OCI-LY7 (cell line): ENCODE results near the gene CFAP57. TPM values are rescaled to one million over a fixed set of nuclear protein-coding genes. Genes with fewer than 3 reads are reported as not detected.

Source experiments
- BruUV-seq: library from RNA; stranded (reverse); fragments of 400-500 nt; replicated peaks from 2 replicates; lab custom pipeline; 2021; lab: Mats Ljungman, UMichigan
- CTCF ChIA-PET: fragments of 300-600 bp; sonication (Branson Sonifier 250); formaldehyde crosslinking; loops from one replicate; lab custom pipeline; 2022; ENCODE audit warnings: antibody characterized with exemption; ENCODE audit not compliant: unreplicated experiment; lab: Charles Lee
- POLR2A ChIA-PET: fragments of 300-600 bp; sonication (Branson Sonifier 250); formaldehyde crosslinking; loops from one replicate; lab custom pipeline; 2022; ENCODE audit warnings: antibody characterized with exemption; lab: Charles Lee
- DNase-seq: peaks from one replicate; pipeline ENCODE4 v3.0.0-alpha.2; 2015; ENCODE audit warnings: low spot score
- H2AFZ ChIP-seq: fragments of 200-600 bp; sonication (generic), shearing (Covaris generic); 2 replicates; pipeline ENCODE4 v1.6.1; 2014; ENCODE audit warnings: mild to moderate bottlenecking, antibody characterized with exemption, low read length, moderate library complexity
- H3K27ac ChIP-seq: fragments of 200-600 bp; sonication (generic); 2 replicates; pipeline ENCODE4 v1.5.1; 2014; ENCODE audit warnings: mixed run types, low read depth, mild to moderate bottlenecking, moderate library complexity, low read length, inconsistent platforms; ENCODE audit not compliant: poor library complexity, severe bottlenecking
- H3K36me3 ChIP-seq: fragments of 200-600 bp; sonication (generic); 2 replicates; pipeline ENCODE4 v1.6.1; 2014; ENCODE audit warnings: mild to moderate bottlenecking, antibody characterized with exemption, low read length, moderate library complexity, mixed read lengths; ENCODE audit not compliant: insufficient read depth
- H3K4me1 ChIP-seq: fragments of 200-600 bp; sonication (generic); 2 replicates; pipeline ENCODE4 v1.5.1; 2014; ENCODE audit warnings: mild to moderate bottlenecking, low read length; ENCODE audit not compliant: insufficient read depth, poor library complexity, severe bottlenecking
- H3K4me2 ChIP-seq: fragments of 200-600 bp; sonication (generic); 2 replicates; pipeline ENCODE4 v1.6.1; 2014; ENCODE audit warnings: mild to moderate bottlenecking, low read length
- H3K4me3 ChIP-seq: fragments of 200-600 bp; sonication (generic); 2 replicates; pipeline ENCODE4 v1.5.1; 2014; ENCODE audit warnings: mild to moderate bottlenecking, low read depth, low read length; ENCODE audit not compliant: poor library complexity, severe bottlenecking
- H3K79me2 ChIP-seq: fragments of 200-600 bp; sonication (generic); 2 replicates; pipeline ENCODE4 v1.6.1; 2016; ENCODE audit warnings: low read depth, mild to moderate bottlenecking, low read length, moderate library complexity, mixed read lengths; ENCODE audit not compliant: insufficient read depth
- H3K9me2 ChIP-seq: fragments of 200-600 bp; sonication (generic); 2 replicates; pipeline ENCODE4 v1.6.1; 2016; ENCODE audit warnings: mild to moderate bottlenecking, low read length, mixed read lengths; ENCODE audit not compliant: insufficient read depth
- H3K9me3 ChIP-seq: fragments of 200-600 bp; sonication (generic); 2 replicates; pipeline ENCODE4 v1.6.1; 2014; ENCODE audit warnings: mild to moderate bottlenecking, mixed run types, low read length, mixed read lengths
- H4K20me1 ChIP-seq: fragments of 200-600 bp; sonication (generic); 2 replicates; pipeline ENCODE4 v1.6.1; 2014; ENCODE audit warnings: mild to moderate bottlenecking, antibody characterized with exemption, low read length, moderate library complexity, mixed read lengths; ENCODE audit not compliant: insufficient read depth
- EZH2phosphoT487 ChIP-seq: fragments of 200-600 bp; sonication (generic); IDR thresholded peaks from 2 replicates; pipeline ENCODE4 v1.6.1; 2018; ENCODE audit warnings: low read depth, borderline replicate concordance, mild to moderate bottlenecking, mixed run types, antibody characterized with exemption, low read length, moderate library complexity, mixed read lengths
- intact Hi-C: fragments of 100-400 bp; cut with micrococcal nuclease; formaldehyde crosslinking; loops from one replicate; pipeline ENCODE4 v1.10.0; 2022; ENCODE audit not compliant: unreplicated experiment
- total RNA-seq, 2 experiments: library from RNA; depleted of rRNA in 1 of 2; stranded (reverse); fragments of >200 nt in 1 of 2; shearing (Covaris generic) in 1 of 2; gene quantifications; 2 replicates each; pipeline ENCODE4 v1.2.3, GENCODE V29; 2014 to 2022
- TF ChIP-seq, protein P1 (sequence below): fragments of 200-600 bp; sonication (generic); conservative IDR thresholded peaks from 2 replicates; pipeline ENCODE4 v1.5.1; 2014; ENCODE audit warnings: mild to moderate bottlenecking, antibody characterized with exemption, low read length, moderate library complexity, mixed read lengths

CFAP57 gene
- total RNA-seq, 2 experiments from 2014 or later = 0.17 TPM; not detected in 1

DNA sequence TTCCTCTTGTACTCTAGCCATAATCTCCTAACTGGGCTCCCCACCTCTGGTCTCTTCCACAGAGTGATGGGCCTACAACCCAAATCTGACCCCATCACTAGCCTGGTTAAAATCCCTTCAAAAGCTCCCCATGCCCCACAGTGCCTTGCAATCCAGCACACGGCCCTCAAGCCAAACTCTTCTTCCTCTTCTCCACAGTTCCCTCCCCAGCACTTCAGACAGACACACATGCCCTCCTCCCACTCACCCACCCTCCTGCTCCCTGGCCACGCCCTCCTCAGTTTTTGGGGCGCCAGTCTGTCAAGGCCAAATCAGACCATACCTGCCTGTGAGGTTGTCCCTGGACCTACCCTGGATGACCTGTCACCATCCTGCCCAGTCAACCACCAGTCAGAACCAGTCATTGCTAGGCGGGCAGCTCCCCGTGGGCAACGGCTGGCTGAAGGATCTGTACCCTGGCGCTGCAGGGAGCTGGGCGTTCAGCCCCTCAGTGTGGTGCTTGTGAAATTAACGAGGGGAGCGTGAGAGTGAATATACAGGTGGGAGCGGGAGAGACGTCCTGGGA, 112.5 kb downstream of the CFAP57 start:
- Histone ChIP-seq H3K36me3 (no peaks in the 10 kb centered on the region), H3K27ac (no peak overlapping the region), H4K20me1 (no peaks in the 10 kb centered on the region), H3K4me2 (no peak overlapping the region), H3K9me2 (no peaks in the 10 kb centered on the region), H2AFZ (no peak overlapping the region), H3K9me3 (no peaks in the 10 kb centered on the region), H3K4me1 (no peaks in the 10 kb centered on the region), H3K79me2 (no peaks in the 10 kb centered on the region), H3K4me3 (no peak overlapping the region)
- no peak for DNase-seq
- TF ChIP-seq EZH2phosphoT487 = no peak
- TF ChIP-seq, protein P1, sequence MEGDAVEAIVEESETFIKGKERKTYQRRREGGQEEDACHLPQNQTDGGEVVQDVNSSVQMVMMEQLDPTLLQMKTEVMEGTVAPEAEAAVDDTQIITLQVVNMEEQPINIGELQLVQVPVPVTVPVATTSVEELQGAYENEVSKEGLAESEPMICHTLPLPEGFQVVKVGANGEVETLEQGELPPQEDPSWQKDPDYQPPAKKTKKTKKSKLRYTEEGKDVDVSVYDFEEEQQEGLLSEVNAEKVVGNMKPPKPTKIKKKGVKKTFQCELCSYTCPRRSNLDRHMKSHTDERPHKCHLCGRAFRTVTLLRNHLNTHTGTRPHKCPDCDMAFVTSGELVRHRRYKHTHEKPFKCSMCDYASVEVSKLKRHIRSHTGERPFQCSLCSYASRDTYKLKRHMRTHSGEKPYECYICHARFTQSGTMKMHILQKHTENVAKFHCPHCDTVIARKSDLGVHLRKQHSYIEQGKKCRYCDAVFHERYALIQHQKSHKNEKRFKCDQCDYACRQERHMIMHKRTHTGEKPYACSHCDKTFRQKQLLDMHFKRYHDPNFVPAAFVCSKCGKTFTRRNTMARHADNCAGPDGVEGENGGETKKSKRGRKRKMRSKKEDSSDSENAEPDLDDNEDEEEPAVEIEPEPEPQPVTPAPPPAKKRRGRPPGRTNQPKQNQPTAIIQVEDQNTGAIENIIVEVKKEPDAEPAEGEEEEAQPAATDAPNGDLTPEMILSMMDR = no peak
- intact Hi-C loops = no loop called here
- no TSS peak for BruUV-seq
- POLR2A ChIA-PET = no interaction called here
- CTCF ChIA-PET = no interaction called here

DNA sequence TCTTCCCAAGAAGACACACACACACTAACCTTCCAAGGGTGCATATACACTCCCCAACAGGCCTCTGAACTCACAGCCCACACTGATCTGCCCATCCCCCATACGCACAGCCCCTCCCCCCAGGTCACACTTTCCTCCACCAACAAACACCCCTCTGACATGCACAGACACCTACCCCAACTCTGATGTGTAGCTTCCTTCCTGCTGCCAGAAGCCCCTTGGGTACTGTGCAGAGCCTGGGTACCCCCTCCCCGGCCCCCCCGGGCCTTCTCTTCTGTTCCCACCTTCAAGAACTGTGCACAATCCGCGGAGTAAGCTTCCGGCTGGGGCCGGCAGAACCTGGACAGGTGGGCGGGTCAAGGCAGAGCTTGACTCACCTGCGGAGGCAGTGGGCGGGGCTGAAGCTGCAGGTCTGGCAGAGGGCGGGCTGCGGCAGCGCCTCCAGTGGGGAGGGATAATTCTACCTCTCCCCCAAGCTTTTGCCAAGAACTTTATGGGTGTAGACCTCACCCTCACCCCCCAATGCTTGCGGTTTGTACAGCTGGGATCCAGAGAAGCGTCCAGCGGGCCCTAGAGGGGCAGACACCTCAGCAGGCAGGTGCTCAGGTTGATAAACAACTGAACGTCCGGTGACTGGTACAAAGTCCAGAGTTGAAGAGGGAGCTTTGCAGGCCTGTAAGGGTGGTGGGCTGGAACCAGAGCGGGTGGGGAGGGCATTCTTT, 113.3 kb downstream of the CFAP57 start, which contains the start of gene C1orf210:
Gene C1orf210, minus strand, starts transcription at position 313 of the 722 bp plus-strand sequence. CDS start 2,311 bp downstream, outside the sequence.
- H3K79me2 ChIP-seq = no peaks in the 10 kb centered on the region
- no peak for DNase-seq
- intact Hi-C loops = no loop called here
- no peak within 1 kb of the TSS for H3K4me3 ChIP-seq
- no TSS peak for BruUV-seq
- POLR2A ChIA-PET = interaction anchor here (0.7 kb wide), 1 partner anchor 960 kb away, joined by 4 read pairs; no protein-coding TSS in a partner anchor
- H3K9me3 ChIP-seq = no peaks in the 10 kb centered on the region
- no peak within 1 kb of the TSS for H2AFZ ChIP-seq
- no peaks in the 10 kb centered on the region for H3K36me3 ChIP-seq
- no peaks in the 10 kb centered on the region for H3K4me1 ChIP-seq
- no peaks in the 10 kb centered on the region for H3K9me2 ChIP-seq
- CTCF ChIA-PET = no interaction called here
- no peak within 1 kb of the TSS for H3K4me2 ChIP-seq
- H4K20me1 ChIP-seq = no peaks in the 10 kb centered on the region
- H3K27ac ChIP-seq = no peak within 1 kb of the TSS
- no peak for TF ChIP-seq EZH2phosphoT487
- TF ChIP-seq, protein P1 = no peak

DNA sequence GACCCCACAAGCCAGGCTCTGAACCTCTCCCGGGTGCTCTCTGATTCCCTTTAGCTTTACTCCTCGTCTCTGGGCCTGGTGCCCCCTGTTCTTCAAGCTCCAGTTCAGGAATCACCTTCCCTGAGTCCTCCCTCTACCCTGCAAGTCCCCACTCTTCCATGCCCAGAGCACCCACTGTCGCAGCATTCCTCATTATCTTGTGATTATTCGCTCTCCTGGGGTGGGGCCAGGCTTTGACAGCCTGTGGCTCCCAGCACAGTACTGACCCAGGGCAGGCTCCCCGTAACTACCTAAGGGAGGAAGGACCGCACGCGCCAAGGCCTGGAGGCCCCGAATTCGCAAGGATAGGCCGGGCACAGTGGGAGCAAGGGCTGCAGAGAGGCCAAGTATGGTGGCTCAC, 114.0 kb downstream of the CFAP57 start:
- POLR2A ChIA-PET = interaction anchor here (0.7 kb wide), 1 partner anchor 960 kb away, joined by 4 read pairs; no protein-coding TSS in a partner anchor

More for the DNA sequence above, 114.0 kb downstream of the CFAP57 start:
- H3K36me3 ChIP-seq = no peaks in the 10 kb centered on the region
- no peak for DNase-seq
- H3K27ac ChIP-seq = no peak overlapping the region
- no peak overlapping the region for H2AFZ ChIP-seq
- H3K4me2 ChIP-seq = no peak overlapping the region
- no TSS peak for BruUV-seq
- no peaks in the 10 kb centered on the region for H3K9me2 ChIP-seq
- H3K4me1 ChIP-seq = no peaks in the 10 kb centered on the region
- H4K20me1 ChIP-seq = no peaks in the 10 kb centered on the region
- no peaks in the 10 kb centered on the region for H3K9me3 ChIP-seq
- intact Hi-C loops = no loop called here
- no peak for TF ChIP-seq EZH2phosphoT487
- TF ChIP-seq, protein P1 = no peak
- CTCF ChIA-PET = no interaction called here
- no peaks in the 10 kb centered on the region for H3K79me2 ChIP-seq
- no peak overlapping the region for H3K4me3 ChIP-seq
